Astrocyte (in vitro differentiated cells and primary cell): ENCODE results near the gene HSD17B3.

ENCODE experiments used
- CTCF ChIP-seq: IDR thresholded peaks from 2 replicates; pipeline ENCODE4 v1.5.1; 2011; ENCODE audit warnings: low read depth, mild to moderate bottlenecking, inconsistent platforms, low read length, moderate library complexity; ENCODE audit not compliant: insufficient read depth
- EZH2 ChIP-seq: IDR thresholded peaks from 2 replicates; pipeline ENCODE4 v1.6.1; 2012; ENCODE audit warnings: mild to moderate bottlenecking, low read length, inconsistent platforms; ENCODE audit not compliant: insufficient read depth

DNA sequence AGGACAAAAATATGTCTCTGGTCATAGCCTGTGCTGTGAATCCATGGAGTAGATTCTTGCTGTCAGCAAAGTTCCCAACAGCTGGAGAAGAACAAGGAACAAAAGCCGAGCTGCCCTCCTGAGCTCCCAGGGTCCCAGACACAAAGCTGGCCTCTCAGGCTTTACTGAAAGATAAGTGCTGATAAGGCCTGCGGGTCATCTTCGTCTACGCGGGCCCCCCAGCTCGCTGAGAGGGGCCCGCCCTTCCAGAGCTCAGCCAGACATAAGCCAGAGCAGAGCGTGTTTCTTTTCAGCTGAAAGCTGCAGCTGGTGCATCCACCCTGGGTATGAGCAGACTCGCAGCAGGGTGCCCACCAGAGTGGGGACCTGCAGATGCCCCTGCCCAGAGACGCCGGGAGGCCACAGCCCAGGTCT is 84.7 kb downstream of the HSD17B3 start:
- TF ChIP-seq CTCF: no peak
- TF ChIP-seq EZH2: no peak
